MCF 10A (cell line): ENCODE measurements around the gene SSBP2. TPM values are rescaled to one million over a fixed set of nuclear protein-coding genes. Genes with fewer than 3 reads are reported as not detected.

Source experiments
- BruUV-seq: library from RNA; stranded (reverse); fragments of 400-500 nt; replicated peaks from 2 replicates; lab custom pipeline; 2021; lab: Mats Ljungman, UMichigan
- CTCF ChIA-PET: fragments of 300-600 bp; sonication (Branson Sonifier 250); formaldehyde crosslinking; extraction: SDS; loops from one replicate; lab custom pipeline; 2021; ENCODE audit warnings: antibody characterized with exemption, inconsistent platforms; lab: Yijun Ruan, JAX
- POLR2A ChIA-PET: fragments of 300-600, 350-650 bp; sonication (Branson Sonifier 250); formaldehyde crosslinking; extraction: SDS; loops from one replicate; lab custom pipeline; 2020; ENCODE audit warnings: antibody characterized with exemption, inconsistent platforms; lab: Yijun Ruan, JAX
- DNase-seq: peaks from one replicate; pipeline ENCODE4 v3.0.0-alpha.2; 2018; ENCODE audit not compliant: unreplicated experiment
- H3K27ac Mint-ChIP-seq: one replicate; pipeline ENCODE4 v1.8.0; 2022; ENCODE audit warnings: mild to moderate bottlenecking, low read depth, mixed read lengths; ENCODE audit not compliant: unreplicated experiment
- H3K27me3 Mint-ChIP-seq: one replicate; pipeline ENCODE4 v1.8.0; 2022; ENCODE audit warnings: mixed read lengths; ENCODE audit not compliant: insufficient read depth, unreplicated experiment
- H3K36me3 Mint-ChIP-seq: one replicate; pipeline ENCODE4 v1.8.0; 2022; ENCODE audit warnings: mild to moderate bottlenecking, moderate library complexity, mixed read lengths; ENCODE audit not compliant: insufficient read depth, unreplicated experiment
- H3K4me1 Mint-ChIP-seq: one replicate; pipeline ENCODE4 v1.8.0; 2022; ENCODE audit warnings: mixed read lengths; ENCODE audit not compliant: insufficient read depth, unreplicated experiment
- H3K4me3 Mint-ChIP-seq: one replicate; pipeline ENCODE4 v1.8.0; 2022; ENCODE audit warnings: mild to moderate bottlenecking, moderate library complexity, mixed read lengths; ENCODE audit not compliant: unreplicated experiment
- H3K9me3 Mint-ChIP-seq: one replicate; pipeline ENCODE4 v1.8.0; 2022; ENCODE audit warnings: mixed read lengths; ENCODE audit not compliant: unreplicated experiment
- CTCF ChIP-seq: fragments of 200-600 bp; IDR thresholded peaks from one replicate; pipeline ENCODE4 v1.8.0; 2022; ENCODE audit warnings: antibody characterized with exemption, mild to moderate bottlenecking; ENCODE audit not compliant: unreplicated experiment
- intact Hi-C: fragments of 100-400 bp; cut with micrococcal nuclease; formaldehyde crosslinking; loops from 2 replicates; pipeline ENCODE4 v1.14.1; 2022
- total RNA-seq: library from RNA; stranded (reverse); gene quantifications from 2 replicates; pipeline ENCODE4 v1.2.3, GENCODE V29; 2022

SSBP2 gene
- total RNA-seq, 1 experiment from 2014 or later = 52.7 TPM

- Mint-ChIP-seq H3K4me1 (peaks cover 5% of the 10 kb centered on the region), H3K9me3 (no peaks in the 10 kb centered on the region), H3K36me3 (peaks cover 26% of the 10 kb centered on the region), H3K27me3 (no peaks in the 10 kb centered on the region), H3K27ac (no peak overlapping the region), H3K4me3 (no peak overlapping the region)
- DNase-seq = no peak
- TF ChIP-seq CTCF = no peak
- no TSS peak for BruUV-seq
- CTCF ChIA-PET = no interaction called here
- intact Hi-C loops = no loop called here
- POLR2A ChIA-PET = interaction anchor here (0.6 kb wide), 1 partner anchor 74 kb away, joined by 3 read pairs; no protein-coding TSS in a partner anchor
Observed at GRCh38 chr5:81639556-81639955, 111.3 kb downstream of the SSBP2 start.

DNA sequence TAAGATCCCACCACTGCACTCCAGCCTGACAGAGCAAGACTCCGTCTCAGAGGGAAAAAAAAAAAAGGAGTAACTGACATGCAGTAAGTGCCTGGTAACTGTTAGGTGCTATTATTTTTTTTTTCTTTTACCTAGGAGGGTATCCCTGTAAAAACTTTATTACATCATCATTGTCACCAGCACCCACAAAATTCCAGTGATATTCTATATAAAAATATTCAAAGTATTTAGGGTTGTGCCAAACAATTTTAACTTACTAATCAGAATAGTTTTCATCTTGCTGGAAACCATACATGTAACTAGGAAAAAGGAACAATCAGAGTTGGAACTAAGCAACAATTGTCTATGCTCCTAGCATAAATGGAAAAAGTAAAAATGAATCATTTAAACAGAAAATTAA, 112.4 kb downstream of the SSBP2 start:
- Mint-ChIP-seq H3K27ac (no peak overlapping the region), H3K27me3 (no peaks in the 10 kb centered on the region), H3K36me3 (peaks cover 26% of the 10 kb centered on the region), H3K4me1 (peaks cover 5% of the 10 kb centered on the region), H3K4me3 (no peak overlapping the region), H3K9me3 (no peaks in the 10 kb centered on the region)
- POLR2A ChIA-PET = no interaction called here
- CTCF ChIA-PET = no interaction called here
- DNase-seq = no peak
- no peak for TF ChIP-seq CTCF
- intact Hi-C loops = no loop called here
- BruUV-seq = no TSS peak

DNA sequence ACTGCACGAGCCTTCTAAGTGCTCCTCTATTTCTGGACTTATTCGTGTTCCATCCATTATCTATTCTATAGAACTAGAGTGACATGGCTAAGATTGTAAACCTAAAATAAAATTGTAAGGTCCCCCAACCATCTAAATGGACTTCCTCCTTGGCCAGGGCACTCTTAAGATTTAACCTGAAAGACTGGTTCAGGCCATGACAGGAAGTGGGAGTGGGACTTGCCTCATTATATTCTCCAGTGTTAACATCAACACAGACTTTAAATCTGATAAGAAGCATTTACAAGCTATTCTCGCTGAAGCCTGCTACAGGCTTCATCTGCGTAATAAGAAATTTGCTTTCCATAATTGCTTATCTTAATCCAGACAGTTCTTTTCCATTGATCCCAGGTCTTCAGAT, 117.0 kb downstream of the SSBP2 start:
- TF ChIP-seq CTCF = no peak
- Mint-ChIP-seq H3K9me3 (no peaks in the 10 kb centered on the region), H3K36me3 (peaks cover 30% of the 10 kb centered on the region), H3K4me1 (no peaks in the 10 kb centered on the region), H3K27me3 (no peaks in the 10 kb centered on the region), H3K4me3 (no peak overlapping the region), H3K27ac (no peak overlapping the region)
- CTCF ChIA-PET = no interaction called here
- intact Hi-C loops = no loop called here
- POLR2A ChIA-PET = interaction anchor here (0.7 to 1.3 kb wide), 2 partner anchors 31 to 165 kb away, joined by 3 to 6 read pairs; no protein-coding TSS in a partner anchor
- BruUV-seq = no TSS peak
- DNase-seq = no peak

DNA sequence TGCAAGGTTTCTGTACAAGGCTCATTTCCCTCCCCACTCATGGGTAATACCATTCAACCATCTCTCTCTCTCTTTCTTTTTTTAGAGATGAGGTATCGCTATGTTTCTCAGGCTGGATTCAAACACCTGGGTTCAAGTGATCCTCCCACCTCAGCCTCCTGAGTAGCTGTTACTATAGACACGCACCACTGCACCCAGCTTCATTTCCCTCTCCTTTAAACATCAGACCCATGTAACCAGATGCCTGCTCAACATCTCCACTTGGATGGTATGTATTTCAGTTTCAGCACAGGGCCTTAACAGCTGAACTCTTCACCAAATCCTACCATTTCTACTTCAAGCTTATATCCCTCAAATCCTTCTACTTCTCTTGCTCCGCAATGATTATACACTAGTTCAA, 117.4 kb downstream of the SSBP2 start:
- no peak for TF ChIP-seq CTCF
- no TSS peak for BruUV-seq
- H3K9me3 Mint-ChIP-seq = no peaks in the 10 kb centered on the region
- H3K27me3 Mint-ChIP-seq = no peaks in the 10 kb centered on the region
- no peaks in the 10 kb centered on the region for H3K4me1 Mint-ChIP-seq
- CTCF ChIA-PET = interaction anchor here (0.7 kb wide), 1 partner anchor 208 kb away, joined by 6 read pairs; no protein-coding TSS in a partner anchor
- no peak overlapping the region for H3K27ac Mint-ChIP-seq
- H3K4me3 Mint-ChIP-seq = no peak overlapping the region
- peaks cover 34% of the 10 kb centered on the region for H3K36me3 Mint-ChIP-seq
- no peak for DNase-seq
- intact Hi-C loops = no loop called here
- POLR2A ChIA-PET = interaction anchor here (0.7 to 1.3 kb wide), 2 partner anchors 31 to 165 kb away, joined by 3 to 6 read pairs; no protein-coding TSS in a partner anchor
